DMS153 (cell line): ENCODE data around the gene ZSCAN30.

Experiments used
- DNase-seq: peaks from one replicate; lab custom pipeline; 2025; lab: John Stamatoyannopoulos, UW

ZSCAN30 gene

GRCh38 chr18:35290094-35290735, at the start of gene ZSCAN30:
Gene ZSCAN30 (minus strand): TSS chr18:35290229. CDS start chr18:35264352, 25,877 bp downstream.
- DNase-seq = peak; percentile 88

- no peak for DNase-seq
Observed at GRCh38 chr18:35337286-35337685, 47.3 kb upstream of the ZSCAN30 start.

- no peak for DNase-seq
Observed at GRCh38 chr18:35335866-35336265, 45.8 kb upstream of the ZSCAN30 start.

- DNase-seq = no peak
Observed at GRCh38 chr18:35334821-35335220, 44.8 kb upstream of the ZSCAN30 start.

GRCh38 chr18:35334212-35334611, 44.2 kb upstream of the ZSCAN30 start:
- no peak for DNase-seq

- DNase-seq = no peak
Observed at GRCh38 chr18:35331367-35332087, 41.5 kb upstream of the ZSCAN30 start.

GRCh38 chr18:35328868-35329267, 38.8 kb upstream of the ZSCAN30 start:
- DNase-seq = no peak

GRCh38 chr18:35326695-35327387, 36.8 kb upstream of the ZSCAN30 start:
- DNase-seq = no peak

GRCh38 chr18:35324926-35325655, 35.1 kb upstream of the ZSCAN30 start:
- DNase-seq = no peak

- no peak for DNase-seq
Observed at GRCh38 chr18:35322486-35323458, 32.7 kb upstream of the ZSCAN30 start.

GRCh38 chr18:35311496-35311895, 21.5 kb upstream of the ZSCAN30 start:
- no peak for DNase-seq

- no peak for DNase-seq
Observed at GRCh38 chr18:35306588-35307250, 16.7 kb upstream of the ZSCAN30 start.

- no peak for DNase-seq
Observed at GRCh38 chr18:35303610-35304009, 13.6 kb upstream of the ZSCAN30 start.

- DNase-seq = no peak
Observed at GRCh38 chr18:35296060-35296459, 6.0 kb upstream of the ZSCAN30 start.

- no peak for DNase-seq
Observed at GRCh38 chr18:35291166-35291565, 1.1 kb upstream of the ZSCAN30 start.

- DNase-seq = no peak
Observed at GRCh38 chr18:35289727-35290093, 319 bp downstream of the ZSCAN30 start.

GRCh38 chr18:35289293-35289692, 736 bp downstream of the ZSCAN30 start:
- no peak for DNase-seq

GRCh38 chr18:35284841-35285240, 5.2 kb downstream of the ZSCAN30 start:
- DNase-seq = no peak

- DNase-seq = no peak
Observed at GRCh38 chr18:35283923-35284794, 5.9 kb downstream of the ZSCAN30 start.

GRCh38 chr18:35282353-35282752, 7.7 kb downstream of the ZSCAN30 start:
- DNase-seq = no peak
